IPS DF 6.9 (cell line): ENCODE measurements around the gene SLC26A1.
A peak's percentile ranks its signal among the peaks of the same experiment; 100 is the strongest.
"Not testable (repeated sequence)": the region's sequence is repeated elsewhere in the genome, so short reads cannot be mapped to it uniquely, and the experiment has no call there.

Experiments
- DNase-seq: peaks from one replicate; pipeline ENCODE4 v3.0.0-alpha.2; 2013; ENCODE audit warnings: low read depth, low spot score
- H3K27ac ChIP-seq: one replicate; pipeline ENCODE4 v1.5.1; 2013; ENCODE audit warnings: low read length, control low read depth
- H3K27me3 ChIP-seq: 2 replicates; pipeline ENCODE4 v1.6.1; 2013; ENCODE audit warnings: mild to moderate bottlenecking, low read length; ENCODE audit not compliant: control insufficient read depth, insufficient read depth
- H3K36me3 ChIP-seq: 2 replicates; pipeline ENCODE4 v1.6.1; 2013; ENCODE audit warnings: low read length; ENCODE audit not compliant: control insufficient read depth, insufficient read depth
- H3K4me1 ChIP-seq: 2 replicates; pipeline ENCODE4 v1.6.1; 2013; ENCODE audit warnings: low read length; ENCODE audit not compliant: control insufficient read depth, insufficient read depth
- H3K4me3 ChIP-seq: 2 replicates; pipeline ENCODE4 v1.5.1; 2013; ENCODE audit warnings: mild to moderate bottlenecking, low read length
- H3K9me3 ChIP-seq: 2 replicates; pipeline ENCODE4 v1.6.1; 2013; ENCODE audit warnings: low read length, inconsistent platforms; ENCODE audit not compliant: control insufficient read depth, insufficient read depth
- WGBS: extraction: QIAGEN DNeasy Blood & Tissue Kit; methylation state at CpG from one replicate; pipeline ENCODE4 v1.1.7; 2013; ENCODE audit warnings: mixed read lengths, missing lambda C conversion rate; ENCODE audit not compliant: insufficient read length, insufficient coverage; 5-methylcytosine and 5-hydroxymethylcytosine counted together

The SLC26A1 gene

DNA sequence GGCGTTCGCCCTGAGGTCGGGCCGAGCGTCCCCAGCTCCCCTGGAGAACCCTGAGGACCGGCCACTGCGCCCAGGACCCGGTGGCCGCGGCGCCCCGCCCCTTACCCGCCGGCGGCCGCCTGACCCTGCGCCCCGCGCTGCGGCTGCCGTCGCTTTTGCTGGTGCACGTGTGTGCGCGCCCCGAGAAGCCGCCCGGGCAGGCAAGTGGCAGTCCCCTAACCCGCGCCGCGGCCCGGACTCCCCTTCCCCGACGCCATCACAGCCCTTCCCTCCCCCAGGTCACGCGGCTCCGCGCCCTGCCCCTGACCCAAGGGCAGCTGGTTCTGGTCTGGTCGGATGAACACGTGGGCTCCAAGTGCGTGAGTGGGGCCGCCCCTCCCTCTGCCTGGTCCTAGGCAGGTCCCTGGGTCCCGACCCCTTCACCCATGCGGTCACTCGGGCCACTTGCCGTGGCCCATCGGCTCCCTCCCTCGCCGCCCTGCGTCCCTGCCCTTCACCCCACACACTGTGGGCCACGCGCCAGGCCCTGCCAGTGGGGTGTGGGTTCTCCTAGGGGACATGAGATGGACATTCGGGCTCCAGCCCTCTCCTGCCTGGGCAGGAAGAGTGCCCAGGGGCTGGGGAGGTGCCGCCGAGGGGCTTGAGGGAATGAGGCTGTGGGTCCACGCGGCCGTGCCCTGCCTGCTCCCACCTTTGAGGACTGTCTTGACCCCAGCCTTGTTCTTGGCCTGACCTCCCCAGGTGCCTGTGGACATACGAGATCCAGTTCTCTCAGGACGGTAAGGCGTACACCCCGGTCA, 10.3 kb upstream of the SLC26A1 start:
- peak overlapping the region; percentile 21; the same call in 1 of the 2 replicates for H3K4me3 ChIP-seq
- H3K4me1 ChIP-seq, result peaks cover 6% of the 10 kb centered on the region
- DNase-seq, result no peak
- no peaks in the 10 kb centered on the region; the same call in 1 of the 2 replicates for H3K36me3 ChIP-seq
- H3K27me3 ChIP-seq, result peaks cover 45% of the 10 kb centered on the region
- no peak overlapping the region for H3K27ac ChIP-seq
- no peaks in the 10 kb centered on the region for H3K9me3 ChIP-seq
- no CpG with 5 or more reads among the region's 63 CpGs for whole genome bisulfite sequencing

DNA sequence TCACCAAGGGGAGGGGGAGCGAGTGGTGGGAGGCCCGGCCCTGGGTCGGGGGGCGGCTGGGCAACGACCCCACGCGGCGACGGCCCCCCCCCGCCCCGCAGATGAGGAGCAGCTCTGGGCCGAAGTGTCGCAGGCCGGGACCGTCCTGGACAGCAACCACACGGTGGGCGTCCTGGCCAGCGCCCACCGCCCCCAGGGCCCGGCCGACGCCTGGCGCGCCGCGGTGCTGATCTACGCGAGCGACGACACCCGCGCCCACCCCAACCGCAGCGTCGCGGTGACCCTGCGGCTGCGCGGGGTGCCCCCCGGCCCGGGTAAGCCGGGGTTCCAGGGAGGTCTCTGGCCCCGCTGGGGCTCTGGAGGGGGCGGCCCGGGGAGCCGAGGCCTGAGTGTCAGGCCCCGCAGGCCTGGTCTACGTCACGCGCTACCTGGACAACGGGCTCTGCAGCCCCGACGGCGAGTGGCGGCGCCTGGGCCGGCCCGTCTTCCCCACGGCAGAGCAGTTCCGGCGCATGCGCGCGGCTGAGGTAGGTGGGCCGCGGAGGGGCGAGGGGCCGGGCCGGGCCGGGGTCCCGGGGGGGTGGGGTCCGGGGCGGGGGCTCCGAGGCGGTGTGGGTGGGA, 9.5 kb upstream of the SLC26A1 start:
- peaks cover 48% of the 10 kb centered on the region; the same call in 1 of the 2 replicates for H3K27me3 ChIP-seq
- H3K4me3 ChIP-seq, result peak overlapping the region; percentile 21; the same call in 1 of the 2 replicates
- no peak overlapping the region for H3K27ac ChIP-seq
- H3K36me3 ChIP-seq, result no peaks in the 10 kb centered on the region; the same call in 1 of the 2 replicates
- peaks cover 6% of the 10 kb centered on the region for H3K4me1 ChIP-seq
- WGBS, result no CpG with 5 or more reads among the region's 75 CpGs
- H3K9me3 ChIP-seq, result no peaks in the 10 kb centered on the region
- DNase-seq, result no peak

- H3K4me3 ChIP-seq, result peak overlapping the region; percentile 10; the same call in 1 of the 2 replicates
- peaks cover 6% of the 10 kb centered on the region for H3K4me1 ChIP-seq
- DNase-seq, result no peak
- H3K9me3 ChIP-seq, result no peaks in the 10 kb centered on the region
- H3K36me3 ChIP-seq, result no peaks in the 10 kb centered on the region; the same call in 1 of the 2 replicates
- no peak overlapping the region for H3K27ac ChIP-seq
- H3K27me3 ChIP-seq, result peaks cover 48% of the 10 kb centered on the region; the same call in 1 of the 2 replicates
- WGBS, result no CpG with 5 or more reads among the region's 54 CpGs
Measured at GRCh38 chr4:1002131-1002630, 9.0 kb upstream of the SLC26A1 start.

DNA sequence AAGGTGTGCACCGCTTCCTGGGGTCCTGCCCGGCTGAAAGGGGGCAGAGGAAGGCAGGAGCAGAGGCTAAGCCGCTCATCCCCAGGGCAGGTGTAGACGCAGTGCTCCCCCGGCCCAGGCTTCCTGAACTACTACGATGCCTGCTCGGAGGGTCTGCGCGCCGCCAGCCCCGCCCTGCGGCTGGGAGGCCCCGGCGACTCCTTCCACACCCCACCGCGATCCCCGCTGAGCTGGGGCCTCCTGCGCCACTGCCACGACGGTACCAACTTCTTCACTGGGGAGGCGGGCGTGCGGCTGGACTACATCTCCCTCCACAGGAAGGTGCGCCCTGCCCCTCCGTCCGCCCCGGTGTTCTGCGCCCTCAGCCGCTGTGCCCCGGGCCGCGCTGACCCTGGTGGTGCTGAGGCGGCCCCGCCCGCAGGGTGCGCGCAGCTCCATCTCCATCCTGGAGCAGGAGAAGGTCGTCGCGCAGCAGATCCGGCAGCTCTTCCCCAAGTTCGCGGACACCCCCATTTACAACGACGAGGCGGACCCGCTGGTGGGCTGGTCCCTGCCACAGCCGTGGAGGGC, 8.4 kb upstream of the SLC26A1 start:
- H3K9me3 ChIP-seq, result no peaks in the 10 kb centered on the region
- WGBS, result no CpG with 5 or more reads among the region's 48 CpGs
- H3K36me3 ChIP-seq, result no peaks in the 10 kb centered on the region; the same call in 1 of the 2 replicates
- DNase-seq, result no peak
- H3K27me3 ChIP-seq, result peaks cover 52% of the 10 kb centered on the region; the same call in 1 of the 2 replicates
- H3K4me1 ChIP-seq, result peaks cover 6% of the 10 kb centered on the region
- H3K4me3 ChIP-seq, result peak overlapping the region; percentile 10; the same call in 1 of the 2 replicates
- no peak overlapping the region for H3K27ac ChIP-seq

- whole genome bisulfite sequencing, result no CpG with 5 or more reads among the region's 15 CpGs
- Histone ChIP-seq H3K36me3 (no peaks in the 10 kb centered on the region; the same call in 1 of the 2 replicates), H3K9me3 (no peaks in the 10 kb centered on the region), H3K27ac (no peak overlapping the region), H3K4me3 (no peak overlapping the region), H3K4me1 (peaks cover 6% of the 10 kb centered on the region), H3K27me3 (peaks cover 58% of the 10 kb centered on the region; the same call in 1 of the 2 replicates)
- DNase-seq, result no peak
Measured at GRCh38 chr4:1000686-1001260, 7.6 kb upstream of the SLC26A1 start.

GRCh38 chr4:999882-1000425, 6.8 kb upstream of the SLC26A1 start:
- Histone ChIP-seq H3K36me3 (no peaks in the 10 kb centered on the region; the same call in 1 of the 2 replicates), H3K27ac (no peak overlapping the region), H3K4me3 (no peak overlapping the region), H3K27me3 (peaks cover 57% of the 10 kb centered on the region; the same call in 1 of the 2 replicates), H3K4me1 (peaks cover 6% of the 10 kb centered on the region), H3K9me3 (no peaks in the 10 kb centered on the region)
- DNase-seq, result no peak
- no CpG with 5 or more reads among the region's 18 CpGs for WGBS

- not testable (repeated sequence) for H3K27ac ChIP-seq, H3K4me1 ChIP-seq, DNase-seq, H3K9me3 ChIP-seq, H3K36me3 ChIP-seq, H3K4me3 ChIP-seq
- peaks cover 55% of the 10 kb centered on the region; the same call in 1 of the 2 replicates for H3K27me3 ChIP-seq
- no CpG with 5 or more reads among the region's 21 CpGs for WGBS
Measured at GRCh38 chr4:999240-999863, 6.1 kb upstream of the SLC26A1 start.

- Histone ChIP-seq H3K9me3 (no peaks in the 10 kb centered on the region), H3K4me1 (peaks cover 2% of the 10 kb centered on the region; the same call in 1 of the 2 replicates), H3K36me3 (no peaks in the 10 kb centered on the region; the same call in 1 of the 2 replicates), H3K27me3 (peaks cover 44% of the 10 kb centered on the region; the same call in 1 of the 2 replicates), H3K4me3 (no peak overlapping the region), H3K27ac (no peak overlapping the region)
- WGBS, result no CpG with 5 or more reads among the region's 12 CpGs
- DNase-seq, result no peak
Measured at GRCh38 chr4:998096-998691, 5.0 kb upstream of the SLC26A1 start.

GRCh38 chr4:997375-998071, 4.3 kb upstream of the SLC26A1 start:
- Histone ChIP-seq H3K9me3 (no peaks in the 10 kb centered on the region), H3K36me3 (no peaks in the 10 kb centered on the region), H3K4me1 (peaks cover 1% of the 10 kb centered on the region; the same call in 1 of the 2 replicates), H3K27ac (no peak overlapping the region), H3K27me3 (peaks cover 41% of the 10 kb centered on the region; the same call in 1 of the 2 replicates), H3K4me3 (peak overlapping the region; percentile 38; the same call in 1 of the 2 replicates)
- no peak for DNase-seq
- WGBS, result no CpG with 5 or more reads among the region's 68 CpGs
